ENCODE results near the gene CHMP6.
"Not testable (repeated sequence)": the region's sequence is repeated elsewhere in the genome, so short reads cannot be mapped to it uniquely, and the experiment has no call there.

Gene CHMP6

GRCh38 chr17:81010935-81011334 lies 19.3 kb downstream of the CHMP6 start:
- in situ Hi-C loops (cut with MboI; ENCODE audit: low sequenced_read_pairs): no loop called here

GRCh38 chr17:81011951-81012350 lies 20.3 kb downstream of the CHMP6 start:
- in situ Hi-C loops (cut with MboI; ENCODE audit: low sequenced_read_pairs): no loop called here

DNA sequence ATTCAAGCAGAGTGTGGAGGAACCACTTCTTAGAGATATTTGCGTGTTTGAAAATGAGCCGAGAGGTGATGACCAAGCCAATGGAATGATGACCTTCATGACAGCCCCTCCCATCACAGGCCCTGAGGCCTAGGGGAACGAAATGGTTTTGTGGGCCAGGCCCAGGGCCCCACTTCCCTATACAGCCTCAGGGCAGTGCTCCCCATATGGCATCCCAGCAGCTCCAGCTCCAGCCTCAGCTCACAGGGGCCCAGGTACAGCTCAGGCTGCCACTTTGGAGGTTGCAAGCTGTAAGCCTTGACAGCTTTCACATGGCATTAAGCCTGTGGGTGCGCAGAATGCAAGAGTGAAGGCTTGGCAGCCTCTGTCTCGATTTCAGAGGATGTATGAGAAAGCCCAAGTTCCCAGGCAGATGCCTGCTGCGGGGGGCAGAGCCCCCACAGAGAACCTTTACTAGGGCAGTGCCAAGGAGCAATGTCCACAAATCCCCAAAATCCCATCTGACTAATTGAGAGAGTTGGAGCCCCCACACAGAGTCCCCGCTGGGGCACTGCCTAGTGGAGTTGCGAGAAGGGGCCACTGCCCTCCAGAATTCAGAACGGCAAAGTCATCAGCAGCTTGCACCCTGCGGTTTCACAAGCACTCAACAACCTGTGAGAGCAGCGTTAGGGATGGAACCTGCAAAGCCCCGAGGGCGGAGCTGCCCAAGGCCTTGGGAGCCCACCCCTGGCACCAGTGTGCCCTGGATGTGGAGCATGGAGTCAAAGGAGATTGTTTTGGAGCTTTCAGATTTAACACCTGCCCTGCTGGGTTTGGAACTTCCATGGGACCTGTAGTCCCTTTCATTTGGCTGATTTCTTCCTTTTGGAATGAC lies 21.2 kb downstream of the CHMP6 start:
- in situ Hi-C loops (cut with MboI; ENCODE audit: low sequenced_read_pairs): no loop called here

DNA sequence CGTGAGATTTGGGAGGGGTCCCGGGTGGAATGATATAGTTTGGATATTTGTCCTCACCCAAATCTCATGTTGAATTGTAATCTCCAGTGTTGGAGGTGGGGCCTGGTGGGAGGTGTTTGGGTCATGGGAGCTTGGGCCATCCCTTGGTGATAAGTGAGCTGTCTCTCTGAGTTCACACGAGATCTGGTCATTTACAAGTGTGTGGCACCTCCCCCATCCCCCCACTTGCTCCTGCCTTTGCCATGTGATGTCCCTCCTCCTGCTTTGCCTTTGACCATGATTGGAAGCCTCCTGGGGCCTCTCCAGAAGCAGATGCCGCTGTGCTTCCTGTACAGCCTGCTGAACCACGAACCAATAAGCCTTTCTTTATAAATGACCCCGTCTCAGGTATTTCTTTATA lies 22.0 kb downstream of the CHMP6 start:
- in situ Hi-C loops (cut with MboI; ENCODE audit: low sequenced_read_pairs): no loop called here

DNA sequence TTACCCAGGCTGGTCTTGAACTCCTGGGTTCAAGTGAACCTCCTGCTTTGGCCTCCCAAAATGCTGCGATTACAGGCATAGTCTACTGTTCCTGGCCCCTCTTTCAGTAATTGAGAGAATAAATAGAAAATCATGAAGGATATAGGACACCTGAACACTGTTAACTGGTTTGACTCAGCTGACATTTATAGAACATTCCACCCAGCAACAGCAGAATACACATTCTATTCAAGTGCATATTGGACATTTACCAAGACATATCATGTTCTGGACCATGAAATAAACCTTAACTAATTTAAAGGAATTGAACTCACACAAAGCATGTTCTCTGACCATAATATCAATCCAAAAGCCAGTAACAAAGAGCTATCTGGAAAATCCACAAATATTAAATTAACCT lies 23.5 kb downstream of the CHMP6 start:
- in situ Hi-C loops (cut with MboI; ENCODE audit: low sequenced_read_pairs): no loop called here

DNA sequence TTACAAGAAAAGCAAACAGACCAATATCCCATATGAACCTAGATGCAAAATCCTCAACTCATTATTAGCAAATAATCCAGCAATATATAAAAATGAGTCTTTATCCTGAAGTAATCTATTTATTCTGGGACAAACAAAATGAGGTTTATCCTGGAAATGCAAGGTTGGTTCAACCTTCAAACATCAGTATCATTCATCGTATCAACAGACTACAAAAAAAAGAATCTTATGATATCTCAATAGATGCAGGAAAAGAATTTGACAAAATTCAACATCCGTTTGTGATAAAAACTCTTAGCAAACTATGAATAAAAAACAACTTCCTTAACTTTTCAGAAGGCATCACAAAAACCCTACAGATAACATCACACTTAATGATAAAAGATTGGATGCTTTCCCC lies 24.9 kb downstream of the CHMP6 start:
- in situ Hi-C loops (cut with MboI; ENCODE audit: low sequenced_read_pairs): no loop called here

DNA sequence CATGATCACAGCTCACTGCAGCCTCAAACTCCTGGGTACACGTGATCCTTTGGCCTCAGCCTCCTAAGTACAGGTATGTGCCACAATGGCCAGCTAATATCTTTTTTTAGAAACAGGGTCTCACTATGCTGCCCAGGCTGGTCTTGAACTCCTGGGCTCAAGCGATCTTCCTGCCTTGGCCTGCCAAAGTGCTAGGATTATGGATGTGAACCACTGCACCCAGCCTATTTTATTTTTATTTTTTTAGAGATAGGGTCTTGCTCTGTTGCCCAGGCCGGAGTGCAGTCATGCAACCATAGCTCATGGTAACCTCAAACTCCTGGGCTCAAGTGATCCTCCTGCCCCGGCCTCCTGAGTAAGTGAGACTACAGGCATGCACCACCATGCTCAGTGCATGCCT lies 25.7 kb downstream of the CHMP6 start:
- in situ Hi-C loops (cut with MboI; ENCODE audit: low sequenced_read_pairs): not testable (repeated sequence)

DNA sequence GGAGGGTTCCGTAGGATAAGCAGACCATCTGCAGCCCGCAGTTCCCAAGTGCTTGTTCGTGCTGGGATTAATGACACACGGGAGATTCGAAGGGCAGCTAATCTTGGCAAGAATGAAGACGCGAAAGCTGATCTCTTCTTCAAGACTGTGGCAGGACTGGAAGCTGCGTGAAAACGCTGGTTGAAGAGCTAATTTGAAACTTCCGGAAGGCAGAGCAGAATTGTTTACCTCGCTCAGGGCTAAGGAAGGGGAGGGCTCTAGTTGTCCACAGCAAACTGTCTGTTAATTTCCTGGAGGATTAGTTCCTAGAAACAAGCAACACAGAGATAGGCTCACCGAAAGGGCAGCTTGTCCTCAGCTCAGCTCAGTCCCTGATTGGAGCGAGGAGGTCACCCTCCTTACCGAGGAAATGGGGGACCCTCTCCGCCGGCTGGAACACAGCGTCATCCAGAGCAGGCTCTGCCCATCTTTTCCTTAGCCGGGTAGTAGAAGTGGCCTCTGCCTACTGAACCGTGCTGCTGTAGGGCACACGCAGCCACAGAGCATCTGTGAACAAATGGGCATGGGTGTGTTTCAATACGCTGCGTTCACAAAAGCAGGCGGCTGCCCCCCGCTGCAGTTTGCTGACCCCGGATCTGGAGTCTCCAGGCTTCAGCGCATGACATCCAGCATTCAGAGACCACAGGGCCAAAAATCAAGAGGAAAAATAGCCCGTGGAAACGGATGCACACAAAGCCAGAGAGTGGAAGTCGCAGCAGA lies 26.6 kb downstream of the CHMP6 start:
- in situ Hi-C loops (cut with MboI; ENCODE audit: low sequenced_read_pairs): no loop called here

GRCh38 chr17:81019563-81020442 lies 28.2 kb downstream of the CHMP6 start:
- in situ Hi-C loops (cut with MboI; ENCODE audit: low sequenced_read_pairs): no loop called here

DNA sequence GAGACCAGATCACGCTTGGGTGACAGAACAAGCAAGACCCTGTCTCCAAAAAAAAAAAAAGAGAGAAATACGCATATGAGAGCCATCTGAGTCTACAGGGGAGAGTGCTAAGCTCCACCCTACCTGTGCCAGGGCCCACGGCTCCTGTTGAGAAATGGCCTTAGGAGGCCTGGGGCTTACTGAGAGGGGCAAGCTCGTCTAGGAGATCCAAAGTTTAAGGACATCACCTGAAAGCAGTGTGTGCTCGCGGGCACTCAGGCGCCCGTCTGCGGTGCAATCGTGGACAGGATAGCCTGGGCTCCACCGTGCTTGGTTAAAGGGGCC lies 28.8 kb downstream of the CHMP6 start:
- in situ Hi-C loops (cut with MboI; ENCODE audit: low sequenced_read_pairs): no loop called here

- in situ Hi-C loops (cut with MboI; ENCODE audit: low sequenced_read_pairs): no loop called here
Observed at GRCh38 chr17:81020767-81021497, 29.3 kb downstream of the CHMP6 start.

DNA sequence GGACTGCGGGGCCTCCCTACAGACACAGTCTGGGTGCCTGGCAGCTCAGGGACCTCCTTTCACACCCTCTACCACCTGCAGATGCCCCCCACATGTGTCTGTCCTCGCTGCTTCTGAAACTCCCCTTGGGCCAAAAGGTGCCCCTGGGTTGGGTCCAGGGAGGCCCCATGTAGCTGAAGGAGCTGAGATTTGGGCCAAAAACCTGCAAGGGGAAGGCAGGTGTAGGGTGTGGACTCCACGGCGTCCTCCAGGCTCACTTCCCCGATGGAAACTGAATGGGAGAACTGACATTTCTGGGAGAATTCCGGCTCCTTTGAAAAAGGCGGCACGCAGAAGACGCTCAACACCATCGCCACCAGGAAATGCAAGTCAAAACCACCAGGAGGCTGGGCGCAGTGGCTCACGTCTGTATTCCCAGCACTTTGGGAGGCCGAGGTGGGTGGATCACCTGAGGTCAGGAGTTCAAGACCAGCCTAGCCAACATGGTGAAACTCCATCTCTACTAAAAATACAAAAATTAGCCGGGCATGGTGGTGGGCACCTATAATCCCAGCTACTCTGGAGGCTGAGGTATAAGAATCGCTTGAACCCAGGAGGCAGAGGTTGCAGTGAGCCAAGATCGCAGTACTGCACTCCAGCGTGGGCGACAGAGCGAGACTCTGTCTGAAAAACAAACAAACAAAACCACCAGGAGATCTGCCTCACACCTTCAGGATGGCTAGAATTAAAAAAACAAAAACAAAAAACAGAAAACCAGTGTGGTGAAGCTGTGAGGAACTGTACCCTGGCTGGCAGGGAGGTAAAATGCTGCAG lies 30.1 kb downstream of the CHMP6 start:
- in situ Hi-C loops (cut with MboI; ENCODE audit: low sequenced_read_pairs): no loop called here

GRCh38 chr17:81022344-81022676 lies 30.7 kb downstream of the CHMP6 start:
- in situ Hi-C loops (cut with MboI; ENCODE audit: low sequenced_read_pairs): no loop called here

- in situ Hi-C loops (cut with MboI; ENCODE audit: low sequenced_read_pairs): no loop called here
Observed at GRCh38 chr17:81025065-81025740, 33.6 kb downstream of the CHMP6 start.

GRCh38 chr17:81025741-81026129 lies 34.1 kb downstream of the CHMP6 start:
- in situ Hi-C loops (cut with MboI; ENCODE audit: low sequenced_read_pairs): no loop called here

DNA sequence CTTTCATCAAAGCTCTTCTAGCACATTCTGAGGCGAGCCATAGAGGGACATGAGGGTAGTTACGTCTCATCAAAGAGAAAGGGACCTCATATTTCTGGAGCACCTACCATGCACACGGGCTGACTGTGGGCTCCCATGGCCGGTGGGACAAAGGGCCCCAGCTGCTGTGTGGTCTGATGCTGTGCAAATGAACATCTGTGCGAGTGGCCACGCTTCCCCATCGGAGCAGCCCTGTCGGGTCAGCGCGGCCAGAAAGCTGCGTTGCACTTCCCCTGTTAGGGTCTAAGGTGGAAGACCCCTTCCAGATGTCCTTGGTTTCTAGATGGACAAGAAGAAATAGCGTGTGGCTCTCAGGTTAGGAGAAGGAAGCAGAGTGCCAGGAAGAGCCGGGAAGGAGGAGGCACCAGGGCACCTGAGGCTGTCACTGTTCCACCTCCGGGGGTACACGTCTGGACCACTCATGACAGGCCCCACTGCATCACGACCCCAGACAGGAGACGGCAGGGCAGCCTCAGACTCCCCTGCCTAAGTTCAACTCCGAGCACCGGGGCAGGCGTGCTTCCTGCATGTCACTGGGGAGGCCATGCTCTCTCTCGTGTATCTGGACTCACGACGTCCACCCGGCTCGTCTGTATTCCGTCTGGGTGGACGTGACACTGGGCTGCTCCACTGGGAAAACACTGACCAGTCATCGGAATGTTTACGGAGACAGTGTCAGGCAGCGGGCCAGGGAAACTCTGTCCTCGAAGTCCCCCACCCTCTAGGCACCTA lies 34.8 kb downstream of the CHMP6 start:
- in situ Hi-C loops (cut with MboI; ENCODE audit: low sequenced_read_pairs): no loop called here

DNA sequence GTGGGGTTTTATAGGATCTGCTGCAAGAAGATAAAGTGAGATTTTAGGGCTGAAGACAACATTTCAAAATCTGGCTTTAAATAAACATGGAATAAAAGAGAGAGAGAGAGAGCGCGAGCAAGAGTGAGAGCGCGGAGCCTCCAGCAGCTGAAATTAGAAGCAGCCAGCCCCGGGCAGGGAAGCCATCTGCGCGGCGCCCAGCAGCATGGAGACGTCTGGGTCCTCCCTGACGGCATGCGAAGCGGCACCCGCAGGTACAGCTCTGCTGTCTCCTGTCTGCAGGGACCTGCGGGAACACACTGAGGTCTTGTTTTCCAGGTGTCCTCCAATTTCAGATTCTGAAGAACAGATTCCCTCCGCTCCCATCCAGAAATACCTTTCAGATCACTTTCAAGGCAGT lies 35.4 kb downstream of the CHMP6 start:
- in situ Hi-C loops (cut with MboI; ENCODE audit: low sequenced_read_pairs): no loop called here

GRCh38 chr17:81027591-81028505 lies 36.2 kb downstream of the CHMP6 start:
- in situ Hi-C loops (cut with MboI; ENCODE audit: low sequenced_read_pairs): no loop called here
